Endothelial cell of coronary artery (primary cell): Measurements from ENCODE around the gene COL26A1. TPM values are rescaled to one million over a fixed set of nuclear protein-coding genes. Genes with fewer than 3 reads are reported as not detected.

Experiments used
- total RNA-seq: library from RNA; depleted of rRNA; stranded (reverse); fragments of >200 nt; gene quantifications from 2 replicates; pipeline ENCODE4 v1.2.3, GENCODE V29; 2014

COL26A1 gene
- not detected in 2 replicates for total RNA-seq

GRCh38 chr7:101362334-101363195 lies at the start of gene COL26A1:
Gene COL26A1 (plus strand): TSS chr7:101362875. CDS start chr7:101363033, 158 bp downstream.

GRCh38 chr7:101321491-101322401 lies 40.9 kb upstream of the COL26A1 start, which contains the start of gene IFT22:
Gene IFT22 (minus strand): TSS chr7:101321812. CDS start chr7:101321709, 103 bp downstream.

Other genes starting within 250 kb of the COL26A1 start
- gene SERPINE1, start 235.8 kb upstream of the COL26A1 start, total RNA-seq = 1,365 and 3,900 TPM in 2 replicates
- gene AP1S1, start 208.4 kb upstream of the COL26A1 start, total RNA-seq = 154 and 216 TPM in 2 replicates
- under 0.01 TPM in 1 of 2 replicates, not detected in the other for gene VGF, start 197.3 kb upstream of the COL26A1 start, total RNA-seq
- not detected in 2 replicates for gene NAT16, start 182.6 kb upstream of the COL26A1 start, total RNA-seq
- not detected in 2 replicates for gene MOGAT3, start 161.8 kb upstream of the COL26A1 start, total RNA-seq
- gene PLOD3, start 145.3 kb upstream of the COL26A1 start, total RNA-seq = 58.9 and 99.5 TPM in 2 replicates
- 94.3 and 111 TPM in 2 replicates for gene ZNHIT1, start 144.7 kb upstream of the COL26A1 start, total RNA-seq
- gene CLDN15, start 125.1 kb upstream of the COL26A1 start, total RNA-seq = 2.3 and 3.8 TPM in 2 replicates
- 267 and 300 TPM in 2 replicates for gene FIS1, start 117.8 kb upstream of the COL26A1 start, total RNA-seq
- 16.8 and 23.5 TPM in 2 replicates for gene IFT22, start 41.1 kb upstream of the COL26A1 start, total RNA-seq